GM21360 (cell line): ENCODE results near the gene BTN3A1.
"Not testable (repeated sequence)": the region's sequence is repeated elsewhere in the genome, so short reads cannot be mapped to it uniquely, and the experiment has no call there.

Experiments
- ATAC-seq: cut with Tn5 transposase; IDR thresholded peaks from one replicate; pipeline ENCODE4 v1.9.1; 2021; ENCODE audit warnings: mild to moderate bottlenecking, moderate library complexity; ENCODE audit not compliant: unreplicated experiment

BTN3A1 gene

DNA sequence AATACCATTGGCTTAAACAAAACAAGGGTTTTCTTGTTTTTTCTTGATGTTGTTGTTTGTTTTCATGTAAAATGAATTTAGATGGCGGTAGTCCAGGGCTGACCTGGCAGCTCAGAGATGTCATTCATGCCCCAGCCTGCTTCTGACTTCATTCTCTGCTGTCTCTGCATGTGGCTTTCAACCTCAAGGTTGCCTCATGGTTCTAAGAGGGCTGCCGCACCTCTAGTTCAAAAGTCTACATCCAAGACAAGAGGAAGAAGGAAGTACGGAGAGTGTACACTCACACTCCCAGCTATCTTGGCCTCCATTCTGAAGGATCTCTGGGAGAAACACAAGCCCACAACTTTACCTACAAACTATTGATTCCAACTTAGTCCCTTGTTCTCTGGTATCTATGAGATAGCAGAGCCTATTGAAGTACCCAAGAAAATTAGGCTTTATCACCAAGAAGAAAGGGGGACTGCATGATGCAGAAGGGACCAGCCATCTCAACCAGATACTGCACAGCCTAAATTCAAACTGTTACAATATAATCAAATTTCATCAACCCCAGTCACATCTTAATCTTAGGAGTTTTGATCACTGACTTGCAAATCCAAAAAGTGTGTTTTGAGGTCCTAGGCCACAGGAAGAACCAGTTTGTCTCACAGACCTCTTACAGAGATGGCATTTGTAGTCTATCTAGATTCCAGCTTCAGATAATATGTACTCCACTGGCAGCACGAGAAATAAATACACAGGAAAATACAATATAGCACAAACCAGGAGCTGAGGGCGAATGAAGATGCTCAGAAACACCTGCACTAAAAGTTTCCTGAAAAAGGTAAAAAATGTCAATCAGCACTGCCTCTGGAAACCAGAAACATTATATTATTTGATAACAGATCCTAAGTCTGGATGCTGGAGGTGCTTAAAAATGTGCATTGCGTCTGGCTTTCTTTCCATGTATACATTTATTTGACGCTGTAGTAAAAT is 37.4 kb downstream of the BTN3A1 start:
- ATAC-seq: no peak

- no peak for ATAC-seq
Measured at GRCh38 chr6:26440977-26441358, 38.9 kb downstream of the BTN3A1 start.

- no peak for ATAC-seq
Measured at GRCh38 chr6:26441977-26442376, 39.9 kb downstream of the BTN3A1 start.

GRCh38 chr6:26445934-26446667 is 44.0 kb downstream of the BTN3A1 start:
- no peak for ATAC-seq

GRCh38 chr6:26447257-26447656 is 45.2 kb downstream of the BTN3A1 start:
- ATAC-seq: no peak

DNA sequence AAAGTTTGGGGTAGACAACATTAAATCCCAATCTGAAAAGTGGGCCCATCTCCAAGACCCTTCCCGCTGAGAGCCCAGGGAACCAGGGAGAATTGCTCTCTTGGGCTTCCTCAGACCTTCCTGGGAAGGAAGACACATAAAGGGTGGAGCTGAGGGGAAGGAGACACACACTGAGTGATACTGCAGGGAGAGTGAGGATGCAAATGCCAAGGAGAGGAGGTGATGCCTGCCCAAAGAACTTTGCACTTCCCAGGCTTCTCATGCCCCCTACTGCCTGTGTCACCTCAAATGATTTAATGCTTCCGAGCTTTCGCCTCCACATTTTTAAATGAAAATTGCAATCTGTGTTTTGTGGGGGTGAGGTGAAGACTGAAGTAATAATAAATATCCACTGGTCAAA is 48.2 kb downstream of the BTN3A1 start:
- ATAC-seq: no peak

GRCh38 chr6:26452631-26453235 is 50.7 kb downstream of the BTN3A1 start:
- no peak for ATAC-seq

- no peak for ATAC-seq
Measured at GRCh38 chr6:26454631-26455030, 52.6 kb downstream of the BTN3A1 start.

GRCh38 chr6:26455357-26455970 is 53.4 kb downstream of the BTN3A1 start:
- no peak for ATAC-seq

- peak; percentile 10 for ATAC-seq
Measured at GRCh38 chr6:26457264-26457805, 55.3 kb downstream of the BTN3A1 start.

DNA sequence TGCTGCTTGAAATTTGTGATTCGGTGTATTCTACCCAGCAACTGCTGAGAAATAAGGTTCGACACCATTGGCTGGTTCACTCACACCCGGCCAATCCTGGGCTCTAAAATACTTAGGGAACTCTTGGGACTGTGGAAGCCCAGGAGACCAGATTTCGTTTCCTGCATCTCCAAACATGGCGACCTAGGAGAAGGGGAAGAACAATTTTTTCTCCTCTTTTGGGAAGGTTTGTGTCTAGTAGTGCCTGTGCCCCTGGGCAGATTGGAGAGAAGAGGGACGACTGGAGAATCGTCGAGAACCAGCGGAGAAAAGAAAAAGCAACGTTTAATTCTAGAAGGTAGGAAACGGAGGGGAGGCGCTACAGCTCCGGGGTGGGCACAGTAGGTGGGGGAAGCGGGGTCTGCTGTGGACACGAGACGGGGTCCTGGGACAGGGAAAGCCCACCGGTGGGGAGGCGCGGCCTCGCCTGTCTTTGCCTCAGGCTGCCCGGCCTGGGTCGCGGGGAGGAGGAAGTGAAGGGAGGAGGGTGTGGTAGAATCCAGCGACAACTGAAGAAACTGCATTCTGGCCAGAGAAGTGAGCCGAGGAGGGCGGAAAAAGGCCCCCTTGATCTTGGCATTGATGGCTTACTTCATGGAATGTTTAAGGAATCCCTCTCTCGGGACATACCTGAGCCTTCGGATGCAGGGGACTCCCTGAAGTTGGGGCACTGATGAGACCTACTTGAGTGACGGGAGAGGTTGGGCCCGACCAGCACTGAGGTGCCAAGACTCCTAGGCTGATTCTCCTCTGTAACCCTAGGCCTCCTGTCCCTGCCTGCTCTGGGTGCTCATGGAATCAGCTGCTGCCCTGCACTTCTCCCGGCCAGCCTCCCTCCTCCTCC is 56.0 kb downstream of the BTN3A1 start, which contains the start of gene BTN2A1:
BTN2A1 (plus strand) TSS at position 150 of the 883 bp plus-strand sequence; CDS start at position 832, 682 bp downstream.
- peak; percentile 93 for ATAC-seq

GRCh38 chr6:26459023-26459810 is 57.1 kb downstream of the BTN3A1 start:
- no peak for ATAC-seq

DNA sequence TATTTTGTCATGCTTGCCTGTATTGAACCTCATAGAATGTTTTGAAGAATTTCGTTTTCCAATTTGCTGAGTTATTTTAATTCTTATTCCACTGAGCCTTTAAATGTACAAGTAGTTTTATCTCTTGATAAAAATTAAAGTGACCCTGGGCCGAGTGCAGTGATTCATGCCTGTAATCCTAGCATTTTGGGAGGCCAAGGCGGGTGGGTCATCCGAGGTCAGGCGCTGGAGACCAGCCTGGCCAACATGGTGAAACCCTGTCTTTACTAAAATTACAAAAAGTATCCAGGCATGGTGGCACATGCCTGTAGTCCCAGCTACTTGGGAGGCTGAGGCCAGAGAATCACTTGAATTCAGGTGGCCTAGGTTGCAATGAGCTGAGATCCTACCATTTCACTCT is 59.3 kb downstream of the BTN3A1 start:
- ATAC-seq: not testable (repeated sequence)

DNA sequence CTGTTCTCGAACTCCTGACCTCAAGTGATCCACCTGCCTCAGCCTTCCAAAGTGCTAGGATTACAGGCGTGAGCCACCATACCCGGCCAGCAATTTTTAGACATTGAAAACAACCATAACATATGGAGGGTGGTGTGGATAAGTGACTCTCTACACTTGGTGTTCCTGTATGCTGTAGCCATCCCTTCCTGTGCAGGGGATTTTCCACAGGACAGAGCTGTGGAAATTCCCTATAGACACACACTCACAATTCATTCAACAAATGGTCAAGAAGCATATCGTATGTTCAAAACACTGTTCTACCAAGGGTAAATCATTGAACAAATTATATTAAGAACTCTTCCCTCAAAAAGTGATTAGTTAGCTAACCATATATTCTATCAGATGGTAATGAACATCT is 61.9 kb downstream of the BTN3A1 start:
- ATAC-seq: no peak

GRCh38 chr6:26464416-26465131 is 62.5 kb downstream of the BTN3A1 start:
- no peak for ATAC-seq
